ENCODE measurements around the gene EFCAB11. TPM values are rescaled to one million over a fixed set of nuclear protein-coding genes. Genes with fewer than 3 reads are reported as not detected.

Gene EFCAB11
- total and polyA plus RNA-seq, 2 experiments from 2014 or later, result 7.7 to 24.6 TPM

DNA sequence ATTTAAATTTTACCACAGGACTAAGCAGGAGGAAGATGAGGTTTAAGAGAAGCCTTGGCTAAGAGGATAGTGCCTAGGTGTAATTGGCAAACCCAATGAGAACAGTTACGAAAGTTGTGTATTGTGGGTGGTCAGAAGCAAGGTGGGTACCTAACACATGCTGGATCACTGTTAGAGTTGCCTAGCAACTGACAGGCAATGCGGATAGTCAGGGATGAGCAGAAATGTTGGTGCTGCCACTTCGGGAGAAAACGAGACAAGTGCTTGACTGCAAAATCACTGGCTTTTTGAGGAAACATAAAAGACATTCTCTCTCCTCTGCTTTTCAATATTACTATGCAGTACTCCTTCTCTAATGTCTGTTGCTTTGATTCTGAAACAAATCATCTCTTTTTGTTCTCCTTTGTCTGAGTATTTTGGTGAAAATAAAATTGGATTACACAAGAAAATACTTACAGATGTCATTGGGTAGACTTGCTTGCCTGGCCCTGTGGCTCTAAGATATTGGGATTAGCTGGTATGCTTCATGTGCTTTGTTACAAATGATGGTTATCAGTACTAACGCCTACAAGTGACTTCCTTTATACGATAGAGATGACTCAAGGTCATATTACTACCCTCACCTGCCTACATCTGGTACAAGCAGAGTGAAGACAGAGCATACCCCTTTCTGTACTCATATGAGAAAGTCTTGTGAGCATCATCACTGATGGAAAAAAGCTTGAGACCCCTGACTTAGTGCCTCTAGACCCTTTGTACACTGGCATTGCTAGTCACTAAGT is 49.2 kb upstream of the EFCAB11 start:
- DNase-seq (ENCODE audit: low spot score) (no peak), ATAC-seq (no peak)
- Histone ChIP-seq H3K79me2 (replicated peaks; ENCODE audit: insufficient read depth) (no peaks in the 10 kb centered on the region), H2AFZ (no peak overlapping the region), H3K36me3 (ENCODE audit: insufficient read depth) (peaks cover 8% of the 10 kb centered on the region), H3K27me3 (ENCODE audit: insufficient read depth) (no peaks in the 10 kb centered on the region), H3K4me3 (no peak overlapping the region), H3K9me2 (ENCODE audit: insufficient read depth) (no peaks in the 10 kb centered on the region), H4K20me1 (replicated peaks; ENCODE audit: insufficient read depth) (no peaks in the 10 kb centered on the region; the same call in none of the 2 replicates), H3F3A (replicated peaks; ENCODE audit: low read depth) (no peaks in the 10 kb centered on the region), H3K4me2 (no peak overlapping the region), H3K27ac (ENCODE audit: low read depth) (no peak overlapping the region), H3K4me1 (ENCODE audit: insufficient read depth) (no peaks in the 10 kb centered on the region)
- Mint-ChIP-seq H3K4me3 (no peak overlapping the region), H3K36me3 (ENCODE audit: low read depth) (peaks cover 20% of the 10 kb centered on the region; the same call in 2 of the 3 replicates), H3K27ac (no peak overlapping the region), H3K27me3 (ENCODE audit: insufficient read depth, low read depth, poor library complexity) (peaks cover 2% of the 10 kb centered on the region), H3K9me3 (no peaks in the 10 kb centered on the region), H3K4me1 (no peaks in the 10 kb centered on the region)
- no peak for TF ChIP-seq ZNF331 (CRISPR knock-in tag; IDR thresholded peaks at IDR 0.05; ENCODE audit: low read depth)

- no peak overlapping the region for H3K27ac ChIP-seq (ENCODE audit: low read depth)
- H2AFZ ChIP-seq, result no peak overlapping the region
- no peaks in the 10 kb centered on the region for H3F3A ChIP-seq (replicated peaks; ENCODE audit: low read depth)
- H3K36me3 Mint-ChIP-seq (ENCODE audit: low read depth), result peaks cover 20% of the 10 kb centered on the region
- H4K20me1 ChIP-seq (replicated peaks; ENCODE audit: insufficient read depth), result no peaks in the 10 kb centered on the region; the same call in none of the 2 replicates
- no peaks in the 10 kb centered on the region for H3K27me3 Mint-ChIP-seq (ENCODE audit: insufficient read depth, low read depth, poor library complexity)
- H3K4me3 ChIP-seq, result no peak overlapping the region
- no peaks in the 10 kb centered on the region for H3K9me2 ChIP-seq (ENCODE audit: insufficient read depth)
- H3K4me3 Mint-ChIP-seq, result no peak overlapping the region
- DNase-seq (ENCODE audit: low spot score) (no peak), ATAC-seq (no peak)
- no peak overlapping the region for H3K4me2 ChIP-seq
- H3K4me1 Mint-ChIP-seq, result no peaks in the 10 kb centered on the region
- H3K36me3 ChIP-seq (ENCODE audit: insufficient read depth), result peaks cover 12% of the 10 kb centered on the region
- TF ChIP-seq EZH2phosphoT487 (IDR thresholded peaks at IDR 0.05; ENCODE audit: unreplicated experiment) (no peak), ZNF331 (CRISPR knock-in tag; IDR thresholded peaks at IDR 0.05; ENCODE audit: low read depth) (no peak)
- no peaks in the 10 kb centered on the region for H3K27me3 ChIP-seq (ENCODE audit: insufficient read depth)
- H3K27ac Mint-ChIP-seq, result no peak overlapping the region
- H3K4me1 ChIP-seq (ENCODE audit: insufficient read depth), result no peaks in the 10 kb centered on the region
- no peaks in the 10 kb centered on the region for H3K9me3 Mint-ChIP-seq
- H3K79me2 ChIP-seq (replicated peaks; ENCODE audit: insufficient read depth), result no peaks in the 10 kb centered on the region
Measured at GRCh38 chr14:90000935-90001334, 46.4 kb upstream of the EFCAB11 start.

DNA sequence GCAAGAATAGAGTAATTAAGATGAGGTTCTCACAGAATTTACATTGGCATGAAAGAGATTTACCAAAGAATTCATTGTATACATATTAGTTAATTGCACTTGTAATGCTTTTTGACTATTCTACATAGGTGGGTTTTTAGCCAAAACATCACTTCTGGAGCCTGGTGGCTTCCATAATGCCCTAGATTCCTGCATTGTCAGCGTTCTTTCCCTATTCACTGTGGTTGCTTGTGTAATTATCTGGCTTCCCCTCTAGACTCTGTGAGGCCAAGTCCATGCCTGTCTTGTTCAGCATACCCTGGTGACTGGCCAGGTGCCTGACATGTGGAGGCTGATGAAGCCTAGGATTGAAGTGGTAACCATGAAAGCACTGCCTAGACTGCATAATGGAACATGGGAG is 42.4 kb upstream of the EFCAB11 start:
- no peak overlapping the region for H3K4me3 Mint-ChIP-seq
- no peak for ATAC-seq
- no peak overlapping the region for H3K4me2 ChIP-seq
- peaks cover 39% of the 10 kb centered on the region for H3K36me3 Mint-ChIP-seq (ENCODE audit: low read depth)
- no peaks in the 10 kb centered on the region for H3K27me3 Mint-ChIP-seq (ENCODE audit: insufficient read depth, low read depth, poor library complexity)
- H3K27me3 ChIP-seq (ENCODE audit: insufficient read depth), result no peaks in the 10 kb centered on the region
- DNase-seq (ENCODE audit: low spot score), result no peak
- no peaks in the 10 kb centered on the region for H3K4me1 ChIP-seq (ENCODE audit: insufficient read depth)
- no peaks in the 10 kb centered on the region for H3F3A ChIP-seq (replicated peaks; ENCODE audit: low read depth)
- no peaks in the 10 kb centered on the region for H3K79me2 ChIP-seq (replicated peaks; ENCODE audit: insufficient read depth)
- no peaks in the 10 kb centered on the region for H3K9me3 Mint-ChIP-seq
- no peaks in the 10 kb centered on the region for H3K9me2 ChIP-seq (ENCODE audit: insufficient read depth)
- H2AFZ ChIP-seq, result no peak overlapping the region
- H3K36me3 ChIP-seq (ENCODE audit: insufficient read depth), result peaks cover 21% of the 10 kb centered on the region
- no peak overlapping the region for H3K27ac ChIP-seq (ENCODE audit: low read depth)
- H3K27ac Mint-ChIP-seq, result no peak overlapping the region
- no peak overlapping the region for H3K4me3 ChIP-seq
- no peaks in the 10 kb centered on the region for H3K4me1 Mint-ChIP-seq
- H4K20me1 ChIP-seq (replicated peaks; ENCODE audit: insufficient read depth), result no peaks in the 10 kb centered on the region; the same call in 1 of the 2 replicates
- no peak for TF ChIP-seq REST (IDR thresholded peaks at IDR 0.05; ENCODE audit: unreplicated experiment)
- TF ChIP-seq EZH2 (IDR thresholded peaks at IDR 0.05; ENCODE audit: low read depth, unreplicated experiment), result no peak
- no peak for TF ChIP-seq EZH2phosphoT487 (IDR thresholded peaks at IDR 0.05; ENCODE audit: unreplicated experiment)
- no peak for TF ChIP-seq JUNB (IDR thresholded peaks at IDR 0.05; ENCODE audit: unreplicated experiment)
- TF ChIP-seq, protein P1, sequence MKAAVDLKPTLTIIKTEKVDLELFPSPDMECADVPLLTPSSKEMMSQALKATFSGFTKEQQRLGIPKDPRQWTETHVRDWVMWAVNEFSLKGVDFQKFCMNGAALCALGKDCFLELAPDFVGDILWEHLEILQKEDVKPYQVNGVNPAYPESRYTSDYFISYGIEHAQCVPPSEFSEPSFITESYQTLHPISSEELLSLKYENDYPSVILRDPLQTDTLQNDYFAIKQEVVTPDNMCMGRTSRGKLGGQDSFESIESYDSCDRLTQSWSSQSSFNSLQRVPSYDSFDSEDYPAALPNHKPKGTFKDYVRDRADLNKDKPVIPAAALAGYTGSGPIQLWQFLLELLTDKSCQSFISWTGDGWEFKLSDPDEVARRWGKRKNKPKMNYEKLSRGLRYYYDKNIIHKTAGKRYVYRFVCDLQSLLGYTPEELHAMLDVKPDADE (IDR thresholded peaks at IDR 0.05), result no peak
- no peak for TF ChIP-seq POLR2AphosphoS5 (IDR thresholded peaks at IDR 0.05; ENCODE audit: low read depth)
- TF ChIP-seq, protein P2, sequence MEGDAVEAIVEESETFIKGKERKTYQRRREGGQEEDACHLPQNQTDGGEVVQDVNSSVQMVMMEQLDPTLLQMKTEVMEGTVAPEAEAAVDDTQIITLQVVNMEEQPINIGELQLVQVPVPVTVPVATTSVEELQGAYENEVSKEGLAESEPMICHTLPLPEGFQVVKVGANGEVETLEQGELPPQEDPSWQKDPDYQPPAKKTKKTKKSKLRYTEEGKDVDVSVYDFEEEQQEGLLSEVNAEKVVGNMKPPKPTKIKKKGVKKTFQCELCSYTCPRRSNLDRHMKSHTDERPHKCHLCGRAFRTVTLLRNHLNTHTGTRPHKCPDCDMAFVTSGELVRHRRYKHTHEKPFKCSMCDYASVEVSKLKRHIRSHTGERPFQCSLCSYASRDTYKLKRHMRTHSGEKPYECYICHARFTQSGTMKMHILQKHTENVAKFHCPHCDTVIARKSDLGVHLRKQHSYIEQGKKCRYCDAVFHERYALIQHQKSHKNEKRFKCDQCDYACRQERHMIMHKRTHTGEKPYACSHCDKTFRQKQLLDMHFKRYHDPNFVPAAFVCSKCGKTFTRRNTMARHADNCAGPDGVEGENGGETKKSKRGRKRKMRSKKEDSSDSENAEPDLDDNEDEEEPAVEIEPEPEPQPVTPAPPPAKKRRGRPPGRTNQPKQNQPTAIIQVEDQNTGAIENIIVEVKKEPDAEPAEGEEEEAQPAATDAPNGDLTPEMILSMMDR (conservative IDR thresholded peaks at IDR 0.05; ENCODE audit: low read depth in 2 of 2), result no peak
- TF ChIP-seq ZNF114 (CRISPR knock-in tag; IDR thresholded peaks at IDR 0.05), result no peak
- TF ChIP-seq STAT1 (IDR thresholded peaks at IDR 0.05; ENCODE audit: unreplicated experiment), result no peak

Data from GM23338 (cell line).